GM21515 (cell line): ENCODE data around the gene NGLY1.

Source experiments
- ATAC-seq: cut with Tn5 transposase; IDR thresholded peaks from one replicate; pipeline ENCODE4 v1.9.1; 2021; ENCODE audit not compliant: unreplicated experiment

The NGLY1 gene

DNA sequence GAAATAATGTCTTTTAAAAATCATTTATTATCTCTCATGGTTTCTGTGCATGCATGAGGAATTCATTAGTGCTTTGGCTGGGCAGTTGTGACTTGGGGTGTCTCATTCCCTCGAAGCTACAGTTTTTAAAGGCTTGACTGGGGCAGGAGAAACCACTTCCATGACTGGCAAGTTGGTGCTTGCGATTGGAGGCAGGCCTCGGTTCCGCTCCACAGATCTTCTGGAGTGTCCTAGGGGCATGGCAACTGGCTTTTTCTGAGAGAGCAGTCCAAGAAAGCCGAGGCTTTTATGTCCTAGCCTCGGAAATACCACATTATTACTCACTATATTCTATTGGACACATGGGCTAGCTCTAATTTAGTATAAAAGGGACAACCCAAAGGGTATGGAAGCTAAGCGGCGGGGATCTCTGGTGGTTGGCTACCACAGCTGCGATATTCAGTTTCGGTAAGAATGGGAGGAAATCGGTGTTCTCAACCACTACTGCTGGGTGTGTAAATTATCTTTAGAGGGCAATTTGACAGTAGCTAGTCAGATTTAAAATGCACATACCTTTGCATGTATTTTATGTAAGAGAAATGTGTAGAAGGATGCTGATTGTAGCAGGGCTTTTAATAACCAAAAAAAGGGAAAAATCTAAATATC is 69.8 kb downstream of the NGLY1 start:
- ATAC-seq = no peak

DNA sequence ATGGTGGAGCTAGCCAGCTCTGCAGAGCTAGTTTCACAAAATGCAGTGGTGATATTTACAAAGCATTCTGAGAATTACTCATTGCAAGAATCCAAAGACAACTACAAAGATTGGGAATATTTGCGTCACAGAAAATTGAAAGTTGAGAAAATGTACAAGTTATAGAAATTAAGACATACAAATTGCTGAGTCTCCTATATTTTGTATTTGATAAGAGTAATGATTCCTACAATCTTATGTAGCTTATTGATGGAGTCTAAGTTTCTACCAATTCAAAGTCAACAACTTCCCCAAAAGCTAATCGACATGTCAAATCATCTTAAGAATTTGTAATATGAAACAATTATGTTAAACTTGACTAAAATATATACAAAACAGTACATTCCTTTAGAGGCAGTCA is 72.2 kb downstream of the NGLY1 start:
- ATAC-seq = no peak

DNA sequence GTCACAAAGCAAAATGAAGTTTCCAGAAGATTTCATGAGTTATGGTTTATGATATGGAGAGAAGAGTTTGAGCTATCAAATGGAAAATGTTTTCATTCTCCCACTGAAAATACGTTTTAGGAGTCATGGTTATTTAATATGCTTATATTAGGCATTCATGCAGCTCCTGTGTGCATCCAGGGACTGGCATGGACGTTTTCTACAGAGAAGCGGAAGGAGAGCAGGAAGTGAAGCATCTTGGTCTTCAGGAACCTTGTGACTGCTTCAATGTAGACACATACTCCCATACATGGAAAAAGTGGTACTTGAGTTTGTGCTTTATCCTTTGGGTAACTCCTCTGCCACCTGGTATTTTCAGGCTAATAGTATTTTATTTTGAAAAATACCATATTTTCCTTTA is 75.2 kb downstream of the NGLY1 start:
- no peak for ATAC-seq

DNA sequence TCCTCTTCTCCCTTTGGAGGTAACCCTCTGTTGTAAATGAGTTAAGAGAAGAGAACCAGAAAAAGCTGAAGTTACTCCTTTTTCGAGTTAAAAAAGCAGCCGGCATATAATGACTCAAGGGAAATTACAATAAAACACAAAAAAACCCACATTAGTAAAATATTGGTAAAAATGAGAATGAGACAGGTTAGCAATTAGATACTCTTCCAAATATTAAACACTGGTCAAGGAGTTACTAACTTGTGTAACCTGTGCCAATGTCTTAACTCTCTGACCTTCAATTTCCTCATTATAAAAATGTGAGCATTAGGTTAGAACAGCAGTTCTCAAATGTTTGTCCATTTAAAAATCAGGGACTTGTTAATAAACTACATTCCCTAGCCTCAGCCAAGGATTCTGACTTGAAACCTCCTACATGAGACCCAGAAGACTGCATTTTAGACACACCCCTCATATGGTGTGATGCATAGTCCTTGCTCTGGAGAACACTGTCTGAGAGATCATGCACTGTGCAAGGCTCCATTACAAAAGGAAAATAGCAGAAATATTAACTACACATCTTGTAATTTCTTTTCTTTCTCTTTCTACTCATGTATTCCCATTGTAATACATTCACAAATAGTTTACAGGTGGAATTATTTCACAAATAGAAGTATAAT is 75.8 kb downstream of the NGLY1 start:
- ATAC-seq = no peak

DNA sequence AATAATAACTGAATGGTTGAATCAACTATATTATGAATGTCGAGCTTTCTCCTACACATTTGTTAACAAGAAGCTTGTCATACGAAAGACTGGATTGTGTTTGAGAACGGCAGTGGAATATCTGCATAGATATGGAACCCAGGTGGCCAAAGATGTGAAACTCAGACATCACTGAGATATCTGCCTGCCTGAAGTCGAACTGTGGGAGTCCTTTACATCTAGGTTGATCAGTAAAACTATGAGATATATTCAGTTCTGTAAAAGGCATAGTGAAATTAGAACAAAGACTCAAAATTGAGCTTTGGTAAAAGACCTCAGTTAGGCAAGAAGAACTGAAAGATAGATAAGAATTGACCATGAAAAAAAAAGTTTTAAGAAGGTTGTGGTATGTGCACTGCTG is 77.0 kb downstream of the NGLY1 start:
- ATAC-seq = no peak

DNA sequence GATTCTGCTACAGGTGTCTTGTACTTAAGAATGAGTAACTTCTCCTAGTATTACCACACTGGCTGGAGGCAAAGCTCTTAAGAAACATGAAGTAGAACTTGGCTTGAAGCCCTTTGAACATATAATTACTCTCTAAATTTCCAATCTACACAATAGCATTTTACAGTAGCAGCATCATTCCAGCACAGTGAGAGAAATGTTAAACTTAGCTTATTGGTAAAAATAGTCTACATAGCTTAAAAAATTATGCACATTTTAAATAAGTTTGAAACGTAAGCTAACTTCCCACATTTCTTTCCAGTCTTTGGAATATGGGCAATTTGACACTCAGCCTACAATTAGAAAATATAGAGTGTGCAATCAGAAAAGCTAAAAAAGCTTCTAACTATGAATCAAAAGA is 85.7 kb downstream of the NGLY1 start:
- no peak for ATAC-seq

DNA sequence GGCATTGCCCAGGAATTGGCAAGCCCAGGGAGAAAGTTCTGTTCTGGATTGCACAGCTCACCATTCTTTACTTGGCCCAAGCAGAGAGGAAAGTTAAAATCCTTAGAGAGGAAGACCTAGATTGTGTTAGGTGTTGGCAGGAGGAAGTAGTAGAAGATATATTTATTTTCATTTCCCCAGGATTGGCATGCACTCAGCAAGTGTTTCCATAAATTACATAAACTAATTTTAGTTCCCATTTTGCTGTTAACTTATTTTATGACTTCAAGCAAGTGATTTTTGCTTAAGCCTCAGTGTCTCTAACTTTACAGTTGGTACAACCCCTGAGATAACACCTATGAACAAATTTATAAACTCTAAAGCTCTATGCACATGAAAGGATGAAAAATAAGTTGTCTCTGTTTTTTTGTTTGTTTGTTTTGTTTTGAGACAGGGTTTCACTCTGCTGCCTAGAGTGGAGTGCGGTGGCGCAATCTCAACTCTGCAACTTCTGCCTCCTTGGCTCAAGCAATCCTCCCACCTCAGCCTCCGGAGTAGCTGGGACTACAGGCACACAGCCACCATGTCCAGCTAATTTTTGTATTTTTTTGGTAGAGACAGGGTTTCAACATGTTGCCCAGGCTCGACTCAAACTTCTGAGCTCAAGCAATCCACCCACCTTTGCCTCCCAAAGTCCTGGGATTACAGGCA is 87.4 kb downstream of the NGLY1 start:
- ATAC-seq = no peak

DNA sequence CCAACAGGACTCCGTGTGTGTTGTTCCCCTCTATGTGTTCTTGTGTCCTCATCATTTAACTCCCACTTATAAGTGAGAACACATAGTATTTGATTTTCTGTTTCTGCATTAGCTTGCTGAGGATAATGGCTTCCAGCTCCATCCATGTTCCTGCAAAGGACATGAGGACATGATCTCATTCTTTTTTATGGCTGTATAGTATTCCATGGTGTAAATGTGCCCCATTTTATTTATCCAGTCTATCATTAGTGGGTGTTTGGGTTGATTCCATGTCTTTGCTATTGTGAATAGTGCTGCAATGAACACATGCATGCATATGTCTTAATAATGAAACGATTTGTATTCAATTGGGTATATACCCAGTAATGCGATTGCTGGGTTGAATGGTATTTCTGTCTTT is 90.0 kb downstream of the NGLY1 start:
- no peak for ATAC-seq

DNA sequence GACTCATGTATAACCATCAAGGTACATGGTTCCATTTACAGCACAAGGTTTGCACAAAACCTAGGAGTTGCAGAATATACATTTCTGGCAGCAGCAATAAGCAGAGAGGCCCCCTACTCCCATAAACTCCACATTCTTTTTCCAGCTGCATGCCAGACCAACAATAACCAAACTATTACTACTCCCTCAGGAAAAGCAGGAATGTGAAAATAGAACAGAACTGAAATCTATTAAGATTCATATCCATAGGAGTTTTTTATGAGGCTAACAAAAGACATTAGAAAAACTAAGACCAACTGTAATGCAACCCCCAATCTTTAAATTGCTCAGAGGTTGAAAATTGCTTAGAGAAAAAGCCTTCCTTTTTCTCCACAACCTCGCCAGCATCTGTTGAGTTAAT is 90.9 kb downstream of the NGLY1 start:
- no peak for ATAC-seq

DNA sequence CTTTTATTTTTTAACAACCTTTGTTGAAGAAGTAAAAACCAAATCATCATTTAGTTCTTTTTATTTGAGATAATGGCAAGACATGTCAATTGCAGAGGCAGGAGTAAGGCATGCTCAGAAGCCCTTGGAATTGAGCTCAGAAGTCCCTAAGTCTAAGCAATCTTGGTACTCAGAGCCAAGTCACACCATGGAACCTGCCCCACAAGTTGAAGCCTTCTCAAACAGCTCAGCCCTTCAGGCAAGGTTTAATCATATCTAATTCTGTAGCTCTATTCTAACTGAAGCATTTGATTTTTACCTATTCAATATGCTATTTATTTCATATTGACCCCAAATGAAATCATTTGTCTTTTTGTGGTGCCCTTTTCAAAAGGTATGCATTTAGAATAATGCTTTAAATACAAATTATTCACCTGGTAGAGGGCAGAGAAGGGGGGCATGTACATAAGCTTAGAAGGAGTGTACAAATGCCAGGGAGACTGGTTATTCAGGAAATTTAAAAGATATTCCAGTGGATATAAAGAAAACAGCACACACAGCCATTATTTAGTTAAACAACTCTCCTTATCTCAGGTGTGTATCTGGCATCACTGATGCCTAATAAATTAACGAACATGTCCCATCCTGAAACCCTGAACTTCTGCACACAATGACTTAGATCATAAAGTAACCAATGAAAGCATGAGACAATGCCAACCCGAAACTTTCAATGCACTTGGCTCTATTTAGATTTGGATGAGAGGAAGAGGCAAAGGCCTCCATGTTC is 92.3 kb downstream of the NGLY1 start:
- ATAC-seq = no peak

DNA sequence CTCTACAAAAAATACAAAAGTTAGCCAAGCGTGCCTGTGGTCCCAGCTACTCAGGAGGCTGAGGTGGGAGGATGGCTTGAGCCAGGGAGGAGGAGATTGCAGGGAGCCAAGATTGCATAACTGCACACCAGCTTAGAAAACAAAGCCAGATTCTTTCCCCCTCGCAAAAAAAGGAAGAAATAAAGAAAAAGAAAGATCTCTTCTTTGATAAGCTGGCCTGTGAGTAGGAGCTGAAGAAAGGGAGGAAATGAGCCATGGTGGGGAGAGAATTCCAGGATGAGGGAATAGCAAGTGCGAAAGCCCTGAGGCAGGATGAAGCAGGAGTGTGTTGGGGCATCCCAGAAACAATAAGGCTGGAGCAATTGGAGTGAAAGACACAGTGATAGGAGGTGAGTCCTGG is 94.0 kb downstream of the NGLY1 start:
- ATAC-seq = no peak

DNA sequence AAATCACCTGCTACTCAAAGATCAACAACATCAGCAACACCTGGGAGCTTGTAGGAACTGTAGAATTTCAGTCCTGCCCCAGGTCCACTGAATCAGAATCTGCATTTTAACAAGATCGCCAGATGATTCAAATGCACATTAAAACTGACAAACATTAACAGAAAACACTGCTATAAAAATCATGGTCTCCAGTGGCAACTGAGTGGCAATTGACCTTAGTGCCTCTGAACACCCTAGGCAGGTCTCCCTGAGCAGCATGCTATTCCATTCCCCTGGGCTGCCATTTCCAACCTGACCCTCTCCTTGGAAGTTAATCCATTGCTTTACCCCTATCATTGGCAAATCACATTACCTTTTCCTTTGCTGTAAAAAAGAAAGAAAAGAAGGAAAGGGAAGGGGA is 95.5 kb downstream of the NGLY1 start:
- no peak for ATAC-seq

DNA sequence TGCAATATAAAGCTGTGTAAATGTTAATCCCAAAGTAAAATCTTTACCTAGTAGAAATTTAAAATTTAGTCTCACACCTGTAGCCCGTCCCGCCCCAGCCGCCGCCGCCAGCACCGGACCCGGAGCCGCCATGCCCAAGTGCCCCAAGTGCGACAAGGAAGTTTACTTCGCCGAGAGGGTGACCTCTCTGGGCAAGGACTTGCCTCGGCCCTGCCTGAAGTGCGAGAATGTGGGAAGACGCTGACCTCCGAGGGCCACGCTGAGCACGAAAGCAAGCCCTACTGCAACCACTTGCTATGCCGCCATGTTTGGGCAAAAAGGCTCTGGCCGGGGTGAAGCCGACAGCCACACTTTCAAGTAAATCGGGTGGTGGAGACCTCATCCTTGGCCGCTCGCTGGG is 96.5 kb downstream of the NGLY1 start:
- no peak for ATAC-seq

DNA sequence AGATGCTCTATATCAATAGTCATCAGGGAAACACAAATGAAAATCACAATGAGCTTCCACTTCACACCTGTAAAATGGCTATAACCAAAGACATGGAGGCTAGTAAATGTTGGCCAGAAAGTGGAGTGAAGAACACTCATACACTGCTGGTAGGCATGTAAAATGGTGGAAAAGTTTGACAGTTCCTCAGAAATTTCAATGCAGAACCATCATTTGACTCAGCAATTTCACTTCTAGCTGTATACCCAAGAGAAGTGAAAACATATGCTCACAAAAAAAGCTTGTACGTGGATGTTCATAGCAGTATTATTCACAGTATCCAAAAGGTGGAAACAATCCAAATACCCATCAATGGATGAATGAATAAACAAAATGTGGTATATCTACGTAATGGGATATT is 99.4 kb downstream of the NGLY1 start:
- no peak for ATAC-seq

DNA sequence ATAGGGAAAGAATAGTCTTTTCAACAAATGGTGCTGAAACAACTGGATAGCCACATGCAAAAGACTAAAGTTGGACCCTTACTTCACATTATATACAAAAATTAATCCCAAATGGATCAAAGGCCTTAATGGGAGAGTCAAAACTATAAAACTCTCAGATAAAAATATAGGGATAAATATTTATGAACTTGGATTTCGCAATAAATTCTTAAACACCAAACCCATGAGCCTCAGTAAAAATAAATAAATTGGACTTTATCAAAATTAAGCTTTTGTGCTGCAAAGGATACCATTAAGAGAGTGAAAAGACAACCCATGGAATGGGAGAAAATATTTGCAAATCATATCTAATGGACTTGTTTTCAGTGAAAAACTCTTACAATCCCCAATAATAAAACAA is 99.8 kb downstream of the NGLY1 start:
- no peak for ATAC-seq

DNA sequence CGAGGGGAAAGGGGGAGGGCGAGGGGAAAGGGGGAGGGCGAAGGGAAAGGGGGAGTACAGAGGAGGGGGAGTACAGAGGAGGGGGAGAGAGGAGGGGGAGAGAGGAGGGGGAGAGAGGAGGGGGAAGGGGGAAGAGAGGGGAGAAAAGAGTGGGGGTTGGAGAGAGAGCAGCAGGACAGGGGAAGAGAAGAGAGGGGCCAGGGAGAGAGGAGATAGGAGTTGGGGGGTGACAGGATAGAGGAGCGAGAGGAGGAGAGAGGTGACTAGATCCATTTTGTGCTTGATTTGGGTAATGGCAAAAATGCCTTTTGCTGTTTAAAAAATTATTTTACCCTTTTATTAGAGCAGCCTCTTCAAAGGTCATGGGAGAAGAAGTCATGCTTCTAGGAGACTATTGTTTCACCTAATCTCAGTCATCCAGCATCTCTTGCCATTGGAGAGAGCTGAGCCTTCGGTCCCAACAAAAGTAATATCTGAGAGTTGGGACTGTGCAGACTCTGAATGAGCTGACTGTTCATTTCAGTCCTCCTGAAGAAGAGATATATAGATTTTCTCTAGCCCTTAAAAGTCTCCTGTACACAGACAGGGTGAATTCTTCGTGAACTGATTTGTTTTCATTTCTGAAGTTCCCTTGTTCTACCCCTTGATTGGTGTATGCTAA is 103.5 kb downstream of the NGLY1 start:
- ATAC-seq = no peak

DNA sequence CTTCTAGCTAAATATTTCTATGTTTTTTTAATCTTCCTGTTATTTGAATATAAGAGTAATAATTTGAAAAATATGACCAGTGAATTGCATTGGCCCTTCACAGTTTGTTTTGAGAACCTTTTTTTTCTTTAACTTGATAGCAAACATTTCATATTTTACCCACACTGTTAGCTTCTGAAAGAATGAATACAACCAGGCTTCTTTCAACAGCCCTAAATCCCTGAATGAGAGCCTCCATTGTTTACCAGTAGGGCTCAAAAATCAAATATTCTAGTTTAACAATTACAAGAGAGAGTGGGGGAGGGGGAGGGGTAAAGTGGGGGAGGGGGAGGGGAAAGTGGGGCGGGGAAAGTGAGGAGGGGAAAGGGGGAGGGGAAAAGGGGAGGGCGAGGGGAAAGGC is 104.1 kb downstream of the NGLY1 start:
- no peak for ATAC-seq

DNA sequence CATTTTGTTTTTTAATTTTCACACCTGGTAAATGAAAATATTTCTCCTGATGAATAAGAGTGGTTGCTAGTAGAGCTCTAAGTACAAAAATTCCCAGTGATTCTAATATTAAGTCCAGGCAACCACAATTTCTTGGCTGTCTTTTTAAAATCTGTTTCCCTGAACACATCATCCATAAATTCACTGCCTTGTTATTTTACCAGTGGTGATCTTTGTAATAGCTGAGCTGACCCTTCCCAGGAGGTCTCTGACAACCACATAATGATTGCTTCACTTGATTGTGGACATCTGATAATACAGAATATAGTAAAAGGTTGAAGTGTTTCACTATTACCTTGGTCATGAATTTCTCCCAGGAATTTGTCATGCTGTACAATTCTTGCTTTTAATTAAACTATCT is 104.7 kb downstream of the NGLY1 start:
- no peak for ATAC-seq

DNA sequence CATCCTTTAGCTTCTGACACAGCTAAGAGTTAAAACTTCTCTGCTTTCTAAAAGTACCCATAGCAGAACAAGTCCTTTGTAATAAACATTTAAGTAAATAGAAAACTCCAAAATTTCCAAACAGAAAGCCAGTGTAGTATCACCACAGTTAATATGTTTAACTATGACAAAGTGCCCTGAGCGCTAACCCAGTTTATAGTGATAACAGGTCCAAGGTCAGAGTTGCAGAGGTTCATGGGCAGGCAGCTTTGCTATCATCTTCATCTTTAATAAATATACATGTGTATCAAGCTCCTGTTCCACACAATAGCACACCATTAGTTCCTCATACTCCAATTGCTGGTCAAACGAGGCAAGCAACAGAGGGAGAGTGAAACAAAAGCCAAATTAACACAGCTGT is 106.1 kb downstream of the NGLY1 start:
- no peak for ATAC-seq

DNA sequence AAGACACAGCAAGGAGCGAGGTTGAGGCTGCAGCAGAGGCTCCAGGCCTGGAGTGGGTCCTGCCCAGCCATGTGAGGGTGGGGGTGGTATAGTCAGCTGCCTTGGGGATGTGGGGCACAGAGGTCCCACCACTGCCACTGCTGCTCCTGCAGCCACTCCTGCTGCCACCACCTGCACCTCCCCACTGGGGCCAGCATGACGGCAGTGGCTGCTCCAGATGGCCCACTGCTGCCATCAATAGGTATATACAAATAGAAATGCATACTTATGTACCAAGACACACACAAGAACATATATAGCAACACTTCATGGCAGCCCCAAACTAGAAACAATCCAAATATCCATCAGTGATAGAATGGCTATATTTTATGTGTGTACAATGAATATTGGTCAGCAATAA is 108.6 kb downstream of the NGLY1 start:
- no peak for ATAC-seq

DNA sequence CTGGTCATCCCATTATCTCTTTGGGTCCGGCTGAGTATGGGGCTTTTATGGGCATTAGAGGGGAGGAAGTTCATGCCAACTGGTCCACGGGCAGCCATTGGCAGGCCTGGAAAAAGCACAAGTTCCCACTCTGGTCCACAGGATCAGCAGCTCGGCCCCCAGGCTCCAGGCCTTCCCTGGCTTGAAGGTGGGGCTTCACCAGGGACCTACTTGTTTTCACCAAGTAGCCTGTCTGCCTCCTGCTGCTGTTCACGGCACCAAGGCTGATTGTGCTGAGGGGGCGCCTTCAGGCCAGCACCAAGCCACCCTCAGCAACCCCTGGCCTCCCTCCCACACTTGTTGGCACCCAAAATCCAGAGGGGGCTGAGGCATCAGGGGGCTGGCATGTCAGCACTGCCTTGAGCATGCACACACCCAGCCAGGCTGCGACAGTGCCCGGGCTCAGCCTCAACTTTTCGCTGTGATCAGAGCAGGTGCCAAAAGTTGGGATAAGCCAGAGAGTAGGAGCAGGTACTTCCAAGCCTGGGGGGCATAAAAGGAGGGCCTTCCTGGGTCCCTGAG is 109.4 kb downstream of the NGLY1 start:
- ATAC-seq = no peak
